Lower leg skin (tissue), 3 donors: ENCODE data around the gene PTPN5.

Source experiments
- POLR2A ChIP-seq, 2 donors: fragments of 450-650 bp; IDR thresholded peaks; one replicate each; pipeline ENCODE4 v1.6.1; 2016 to 2017; ENCODE audit warnings: antibody characterized with exemption in 2 of 2, mild to moderate bottlenecking in 1 of 2, moderate library complexity in 1 of 2
- TF ChIP-seq, protein P1 (sequence below), 3 donors: fragments of 450-650 bp; IDR thresholded peaks; one replicate each; pipeline ENCODE4 v1.5.1; 2016; ENCODE audit warnings: antibody characterized with exemption in 3 of 3, mild to moderate bottlenecking in 3 of 3, moderate library complexity in 2 of 3

- TF ChIP-seq, protein P1, sequence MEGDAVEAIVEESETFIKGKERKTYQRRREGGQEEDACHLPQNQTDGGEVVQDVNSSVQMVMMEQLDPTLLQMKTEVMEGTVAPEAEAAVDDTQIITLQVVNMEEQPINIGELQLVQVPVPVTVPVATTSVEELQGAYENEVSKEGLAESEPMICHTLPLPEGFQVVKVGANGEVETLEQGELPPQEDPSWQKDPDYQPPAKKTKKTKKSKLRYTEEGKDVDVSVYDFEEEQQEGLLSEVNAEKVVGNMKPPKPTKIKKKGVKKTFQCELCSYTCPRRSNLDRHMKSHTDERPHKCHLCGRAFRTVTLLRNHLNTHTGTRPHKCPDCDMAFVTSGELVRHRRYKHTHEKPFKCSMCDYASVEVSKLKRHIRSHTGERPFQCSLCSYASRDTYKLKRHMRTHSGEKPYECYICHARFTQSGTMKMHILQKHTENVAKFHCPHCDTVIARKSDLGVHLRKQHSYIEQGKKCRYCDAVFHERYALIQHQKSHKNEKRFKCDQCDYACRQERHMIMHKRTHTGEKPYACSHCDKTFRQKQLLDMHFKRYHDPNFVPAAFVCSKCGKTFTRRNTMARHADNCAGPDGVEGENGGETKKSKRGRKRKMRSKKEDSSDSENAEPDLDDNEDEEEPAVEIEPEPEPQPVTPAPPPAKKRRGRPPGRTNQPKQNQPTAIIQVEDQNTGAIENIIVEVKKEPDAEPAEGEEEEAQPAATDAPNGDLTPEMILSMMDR (IDR thresholded peaks at IDR 0.05), result no peak
- no peak for TF ChIP-seq POLR2A (IDR thresholded peaks at IDR 0.05)
Measured at GRCh38 chr11:18778468-18778867, 13.1 kb downstream of the PTPN5 start.
